ENCODE results near the gene ZNF20.
"Not testable (repeated sequence)": the region's sequence is repeated elsewhere in the genome, so short reads cannot be mapped to it uniquely, and the experiment has no call there.

The ZNF20 gene

GRCh38 chr19:12112701-12113100 lies 27.4 kb downstream of the ZNF20 start:
- no peaks in the 10 kb centered on the region for H3K4me1 ChIP-seq (ENCODE audit: control insufficient read depth, insufficient read depth, low read length)
- H3K27ac ChIP-seq (ENCODE audit: low read length): no peak overlapping the region

GRCh38 chr19:12111943-12112637 lies 28.1 kb downstream of the ZNF20 start:
- no peaks in the 10 kb centered on the region for H3K27me3 ChIP-seq (ENCODE audit: control insufficient read depth in 1 of 2, insufficient read depth in 2 of 2, low read length in 2 of 2)
- no peak overlapping the region for H3K27ac ChIP-seq (ENCODE audit: low read length)
- H3K36me3 ChIP-seq (ENCODE audit: control insufficient read depth in 2 of 2, insufficient read depth in 2 of 2, low read length in 2 of 2): peaks cover 9 to 16% of the 10 kb centered on the region in 2 donors
- no peaks in the 10 kb centered on the region for H3K4me1 ChIP-seq (ENCODE audit: control insufficient read depth, insufficient read depth, low read length)
- no peak overlapping the region for H3K9ac ChIP-seq (ENCODE audit: low read length in 2 of 2)
- no peak overlapping the region for H3K4me3 ChIP-seq (ENCODE audit: low read length in 2 of 2)
- peaks cover 0 to 6% of the 10 kb centered on the region in 2 donors for H3K9me3 ChIP-seq (ENCODE audit: control insufficient read depth in 2 of 2, low read length in 2 of 2)

More at GRCh38 chr19:12112701-12113100, 27.4 kb downstream of the ZNF20 start:
- peaks cover 9 to 16% of the 10 kb centered on the region in 2 donors for H3K36me3 ChIP-seq (ENCODE audit: control insufficient read depth in 2 of 2, insufficient read depth in 2 of 2, low read length in 2 of 2)
- H3K4me3 ChIP-seq (ENCODE audit: low read length in 2 of 2): no peak overlapping the region
- H3K9ac ChIP-seq (ENCODE audit: low read length in 2 of 2): no peak overlapping the region
- H3K27me3 ChIP-seq (ENCODE audit: control insufficient read depth in 1 of 2, insufficient read depth in 2 of 2, low read length in 2 of 2): no peaks in the 10 kb centered on the region
- H3K9me3 ChIP-seq (ENCODE audit: control insufficient read depth in 2 of 2, low read length in 2 of 2): peaks cover 0 to 6% of the 10 kb centered on the region in 2 donors

GRCh38 chr19:12111176-12111575 lies 29.0 kb downstream of the ZNF20 start:
- H3K9me3 ChIP-seq (ENCODE audit: control insufficient read depth in 2 of 2, low read length in 2 of 2): peaks cover 0 to 6% of the 10 kb centered on the region in 2 donors
- peaks cover 9 to 16% of the 10 kb centered on the region in 2 donors for H3K36me3 ChIP-seq (ENCODE audit: control insufficient read depth in 2 of 2, insufficient read depth in 2 of 2, low read length in 2 of 2)
- H3K4me3 ChIP-seq (ENCODE audit: low read length in 2 of 2): no peak overlapping the region
- H3K9ac ChIP-seq (ENCODE audit: low read length in 2 of 2): no peak overlapping the region
- no peaks in the 10 kb centered on the region for H3K27me3 ChIP-seq (ENCODE audit: control insufficient read depth in 1 of 2, insufficient read depth in 2 of 2, low read length in 2 of 2)
- H3K4me1 ChIP-seq (ENCODE audit: control insufficient read depth, insufficient read depth, low read length): no peaks in the 10 kb centered on the region
- no peak overlapping the region for H3K27ac ChIP-seq (ENCODE audit: low read length)

DNA sequence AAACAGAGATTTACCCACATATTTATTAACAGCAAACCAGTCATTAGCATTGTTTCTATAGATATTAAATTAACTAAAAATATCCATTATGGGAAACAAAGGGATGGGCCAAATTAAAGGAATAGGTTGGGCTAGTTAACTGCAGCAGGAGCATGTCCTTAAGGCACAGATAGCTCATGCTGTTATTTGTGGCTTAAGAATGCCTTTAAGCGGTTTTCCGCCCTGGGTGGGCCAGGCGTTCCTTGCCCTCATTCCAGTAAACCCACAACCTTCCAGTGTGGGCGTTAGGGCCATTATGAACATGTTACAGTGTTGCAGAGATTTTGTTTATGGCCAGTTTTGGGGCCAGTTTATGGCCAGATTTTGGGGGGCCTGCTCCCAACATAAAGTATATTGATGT lies 36.2 kb downstream of the ZNF20 start:
- not testable (repeated sequence) for H3K27me3 ChIP-seq (ENCODE audit: control insufficient read depth in 1 of 2, insufficient read depth in 2 of 2, low read length in 2 of 2); H3K27ac ChIP-seq (ENCODE audit: low read length); H3K4me1 ChIP-seq (ENCODE audit: control insufficient read depth, insufficient read depth, low read length); H3K36me3 ChIP-seq (ENCODE audit: control insufficient read depth in 2 of 2, insufficient read depth in 2 of 2, low read length in 2 of 2); H3K9ac ChIP-seq (ENCODE audit: low read length in 2 of 2); H3K9me3 ChIP-seq (ENCODE audit: control insufficient read depth in 2 of 2, low read length in 2 of 2); H3K4me3 ChIP-seq (ENCODE audit: low read length in 2 of 2)

DNA sequence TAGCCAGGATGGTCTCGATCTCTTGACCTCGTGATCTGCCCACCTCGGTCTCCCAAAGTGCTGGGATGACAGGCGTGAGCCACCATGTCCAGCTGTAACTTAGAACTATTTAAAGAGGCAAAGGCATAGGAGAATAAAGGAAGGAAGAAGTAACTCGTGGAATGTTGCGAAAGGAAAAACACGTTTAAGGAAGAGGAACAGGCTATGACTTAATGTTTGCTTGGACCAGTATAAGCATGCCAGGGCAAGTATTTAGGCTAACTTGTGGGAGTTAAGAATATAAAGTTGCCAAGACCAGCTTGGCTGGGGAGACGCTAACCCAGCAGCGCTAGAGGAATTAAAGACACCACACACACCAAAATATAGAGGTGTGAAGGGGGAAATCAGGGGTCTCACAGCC lies 42.1 kb downstream of the ZNF20 start:
- H3K27me3 ChIP-seq (ENCODE audit: control insufficient read depth in 1 of 2, insufficient read depth in 2 of 2, low read length in 2 of 2): no peaks in the 10 kb centered on the region
- H3K9ac ChIP-seq (ENCODE audit: low read length in 2 of 2): no peak overlapping the region
- H3K36me3 ChIP-seq (ENCODE audit: control insufficient read depth in 2 of 2, insufficient read depth in 2 of 2, low read length in 2 of 2): no peaks in the 10 kb centered on the region
- H3K9me3 ChIP-seq (ENCODE audit: control insufficient read depth in 2 of 2, low read length in 2 of 2): no peaks in the 10 kb centered on the region
- no peaks in the 10 kb centered on the region for H3K4me1 ChIP-seq (ENCODE audit: control insufficient read depth, insufficient read depth, low read length)
- no peak overlapping the region for H3K4me3 ChIP-seq (ENCODE audit: low read length in 2 of 2)
- no peak overlapping the region for H3K27ac ChIP-seq (ENCODE audit: low read length)

DNA sequence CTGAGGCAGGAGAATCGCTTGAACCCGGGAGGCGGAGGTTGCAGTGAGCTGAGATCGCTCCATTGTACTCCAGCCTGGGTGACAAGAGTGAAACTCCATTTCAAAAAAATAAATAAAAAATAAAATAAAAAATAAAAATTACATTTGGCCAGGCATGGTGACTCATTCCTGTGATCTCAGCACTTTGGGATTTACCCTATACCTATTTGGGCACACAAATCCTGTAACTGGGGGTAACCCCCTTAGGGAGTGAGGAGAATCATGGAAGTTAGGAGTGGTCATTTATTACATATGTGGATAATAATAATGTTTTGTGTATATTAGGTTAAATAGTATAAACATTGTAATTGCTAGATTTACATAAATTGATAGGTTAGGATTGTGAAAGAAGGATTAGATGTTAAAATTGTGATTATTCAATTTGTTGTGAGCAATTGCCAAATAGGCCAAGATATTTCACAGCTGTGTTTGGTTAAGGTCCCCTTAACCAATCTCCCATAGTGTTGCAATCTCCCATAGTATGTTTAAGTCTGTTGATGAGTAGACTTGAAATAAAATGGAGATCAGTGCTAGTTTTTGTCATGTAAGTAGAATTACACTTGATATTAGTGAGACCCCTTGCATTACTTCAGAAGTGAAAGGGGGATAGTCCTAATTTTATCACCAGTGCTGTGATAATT lies 44.9 kb downstream of the ZNF20 start:
- Histone ChIP-seq H3K27me3 (ENCODE audit: control insufficient read depth in 1 of 2, insufficient read depth in 2 of 2, low read length in 2 of 2) (no peaks in the 10 kb centered on the region), H3K36me3 (ENCODE audit: control insufficient read depth in 2 of 2, insufficient read depth in 2 of 2, low read length in 2 of 2) (no peaks in the 10 kb centered on the region), H3K4me1 (ENCODE audit: control insufficient read depth, insufficient read depth, low read length) (peaks cover 7% of the 10 kb centered on the region), H3K9ac (ENCODE audit: low read length in 2 of 2) (no peak overlapping the region), H3K27ac (ENCODE audit: low read length) (no peak overlapping the region), H3K9me3 (ENCODE audit: control insufficient read depth in 2 of 2, low read length in 2 of 2) (no peaks in the 10 kb centered on the region), H3K4me3 (ENCODE audit: low read length in 2 of 2) (no peak overlapping the region)

DNA sequence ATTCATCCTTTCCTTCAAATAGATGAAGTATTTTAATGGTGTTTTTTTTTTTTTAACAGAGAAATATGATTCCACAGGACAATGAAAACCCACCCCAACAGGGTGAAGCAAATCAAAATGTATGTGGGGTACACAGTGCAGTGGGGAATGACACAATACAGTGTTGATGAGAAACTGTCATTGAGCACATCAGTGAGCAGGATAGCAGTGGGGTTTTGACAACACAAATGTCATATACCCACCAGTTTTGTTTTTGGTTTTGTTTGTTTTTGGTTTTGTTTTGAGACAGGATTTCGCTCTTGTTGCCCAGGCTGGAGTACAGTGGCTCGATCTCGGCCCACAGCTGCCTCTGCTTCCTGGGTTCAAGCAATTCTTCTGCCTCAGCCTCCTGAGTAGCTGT lies 46.4 kb downstream of the ZNF20 start:
- no peak overlapping the region for H3K9ac ChIP-seq (ENCODE audit: low read length in 2 of 2)
- H3K27ac ChIP-seq (ENCODE audit: low read length): no peak overlapping the region
- H3K9me3 ChIP-seq (ENCODE audit: control insufficient read depth in 2 of 2, low read length in 2 of 2): no peaks in the 10 kb centered on the region
- H3K4me1 ChIP-seq (ENCODE audit: control insufficient read depth, insufficient read depth, low read length): peaks cover 7% of the 10 kb centered on the region
- H3K4me3 ChIP-seq (ENCODE audit: low read length in 2 of 2): no peak overlapping the region
- H3K36me3 ChIP-seq (ENCODE audit: control insufficient read depth in 2 of 2, insufficient read depth in 2 of 2, low read length in 2 of 2): no peaks in the 10 kb centered on the region
- no peaks in the 10 kb centered on the region for H3K27me3 ChIP-seq (ENCODE audit: control insufficient read depth in 1 of 2, insufficient read depth in 2 of 2, low read length in 2 of 2)

GRCh38 chr19:12092956-12093355 lies 47.2 kb downstream of the ZNF20 start:
- Histone ChIP-seq H3K9ac (ENCODE audit: low read length in 2 of 2) (peak overlapping the region in 1 of 2 donors; percentile 68), H3K4me3 (ENCODE audit: low read length in 2 of 2) (peak overlapping the region; percentile 79 to 84), H3K4me1 (ENCODE audit: control insufficient read depth, insufficient read depth, low read length) (peaks cover 7% of the 10 kb centered on the region), H3K9me3 (ENCODE audit: control insufficient read depth in 2 of 2, low read length in 2 of 2) (no peaks in the 10 kb centered on the region), H3K27ac (ENCODE audit: low read length) (peak overlapping the region; percentile 69), H3K27me3 (ENCODE audit: control insufficient read depth in 1 of 2, insufficient read depth in 2 of 2, low read length in 2 of 2) (no peaks in the 10 kb centered on the region), H3K36me3 (ENCODE audit: control insufficient read depth in 2 of 2, insufficient read depth in 2 of 2, low read length in 2 of 2) (no peaks in the 10 kb centered on the region)

GRCh38 chr19:12092065-12092867 lies 47.9 kb downstream of the ZNF20 start:
- peak overlapping the region; percentile 69 for H3K27ac ChIP-seq (ENCODE audit: low read length)
- H3K4me1 ChIP-seq (ENCODE audit: control insufficient read depth, insufficient read depth, low read length): peaks cover 7% of the 10 kb centered on the region
- H3K4me3 ChIP-seq (ENCODE audit: low read length in 2 of 2): peak overlapping the region; percentile 79 to 84
- peak overlapping the region; percentile 68 to 73 for H3K9ac ChIP-seq (ENCODE audit: low read length in 2 of 2)
- H3K36me3 ChIP-seq (ENCODE audit: control insufficient read depth in 2 of 2, insufficient read depth in 2 of 2, low read length in 2 of 2): no peaks in the 10 kb centered on the region
- no peaks in the 10 kb centered on the region for H3K9me3 ChIP-seq (ENCODE audit: control insufficient read depth in 2 of 2, low read length in 2 of 2)
- H3K27me3 ChIP-seq (ENCODE audit: control insufficient read depth in 1 of 2, insufficient read depth in 2 of 2, low read length in 2 of 2): no peaks in the 10 kb centered on the region

- H3K27me3 ChIP-seq (ENCODE audit: control insufficient read depth in 1 of 2, insufficient read depth in 2 of 2, low read length in 2 of 2): no peaks in the 10 kb centered on the region
- no peak overlapping the region for H3K27ac ChIP-seq (ENCODE audit: low read length)
- no peak overlapping the region for H3K9ac ChIP-seq (ENCODE audit: low read length in 2 of 2)
- peaks cover 7% of the 10 kb centered on the region for H3K4me1 ChIP-seq (ENCODE audit: control insufficient read depth, insufficient read depth, low read length)
- no peaks in the 10 kb centered on the region for H3K9me3 ChIP-seq (ENCODE audit: control insufficient read depth in 2 of 2, low read length in 2 of 2)
- H3K36me3 ChIP-seq (ENCODE audit: control insufficient read depth in 2 of 2, insufficient read depth in 2 of 2, low read length in 2 of 2): no peaks in the 10 kb centered on the region
- no peak overlapping the region for H3K4me3 ChIP-seq (ENCODE audit: low read length in 2 of 2)
Observed at GRCh38 chr19:12090807-12091206, 49.3 kb downstream of the ZNF20 start.

Measured in stomach smooth muscle (tissue), 2 donors.